DOHH2 (cell line): Measurements from ENCODE around the gene OR10A4.

ENCODE experiments used
- EZH2phosphoT487 ChIP-seq: fragments of 200-600 bp; sonication (generic); IDR thresholded peaks from 2 replicates; pipeline ENCODE4 v1.6.1; 2017; ENCODE audit warnings: borderline replicate concordance, mild to moderate bottlenecking, antibody characterized with exemption, low read length, moderate library complexity, mixed read lengths
- TF ChIP-seq, protein P1 (sequence below): fragments of 200-600 bp; sonication (generic); IDR thresholded peaks from one replicate; pipeline ENCODE4 v1.5.1; 2014; ENCODE audit warnings: antibody characterized with exemption, mild to moderate bottlenecking, low read depth, low read length; ENCODE audit not compliant: poor library complexity, severe bottlenecking

DNA sequence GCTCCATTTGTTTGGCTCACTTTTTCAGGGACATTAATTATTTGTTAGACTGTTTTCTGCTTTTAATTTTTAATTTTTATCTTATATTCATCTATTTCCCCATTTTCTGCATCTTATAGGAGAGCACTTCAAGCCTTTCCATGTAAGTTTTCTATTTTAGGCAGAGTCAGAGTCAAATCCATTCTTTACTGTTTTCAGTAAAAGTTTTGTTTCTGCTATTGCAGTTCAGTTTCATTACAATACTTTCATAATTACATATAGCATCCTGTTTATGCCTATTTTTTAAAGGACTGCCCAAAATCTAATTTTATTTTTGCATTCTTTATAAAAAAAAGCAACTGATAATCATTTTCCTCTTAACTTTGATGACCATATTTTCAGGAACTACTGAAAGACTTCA is 34.7 kb upstream of the OR10A4 start:
- TF ChIP-seq, protein P1, sequence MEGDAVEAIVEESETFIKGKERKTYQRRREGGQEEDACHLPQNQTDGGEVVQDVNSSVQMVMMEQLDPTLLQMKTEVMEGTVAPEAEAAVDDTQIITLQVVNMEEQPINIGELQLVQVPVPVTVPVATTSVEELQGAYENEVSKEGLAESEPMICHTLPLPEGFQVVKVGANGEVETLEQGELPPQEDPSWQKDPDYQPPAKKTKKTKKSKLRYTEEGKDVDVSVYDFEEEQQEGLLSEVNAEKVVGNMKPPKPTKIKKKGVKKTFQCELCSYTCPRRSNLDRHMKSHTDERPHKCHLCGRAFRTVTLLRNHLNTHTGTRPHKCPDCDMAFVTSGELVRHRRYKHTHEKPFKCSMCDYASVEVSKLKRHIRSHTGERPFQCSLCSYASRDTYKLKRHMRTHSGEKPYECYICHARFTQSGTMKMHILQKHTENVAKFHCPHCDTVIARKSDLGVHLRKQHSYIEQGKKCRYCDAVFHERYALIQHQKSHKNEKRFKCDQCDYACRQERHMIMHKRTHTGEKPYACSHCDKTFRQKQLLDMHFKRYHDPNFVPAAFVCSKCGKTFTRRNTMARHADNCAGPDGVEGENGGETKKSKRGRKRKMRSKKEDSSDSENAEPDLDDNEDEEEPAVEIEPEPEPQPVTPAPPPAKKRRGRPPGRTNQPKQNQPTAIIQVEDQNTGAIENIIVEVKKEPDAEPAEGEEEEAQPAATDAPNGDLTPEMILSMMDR = no peak
- TF ChIP-seq EZH2phosphoT487 = no peak
